Parathyroid adenoma (tissue), 2 donors: ENCODE results near the gene G2E3.
"Not testable (repeated sequence)": the region's sequence is repeated elsewhere in the genome, so short reads cannot be mapped to it uniquely, and the experiment has no call there.

Experiments
- H2AFZ ChIP-seq: fragments of 300-600 bp; sonication (generic); one replicate; pipeline ENCODE4 v1.7.0; 2017; ENCODE audit warnings: antibody characterized with exemption, mild to moderate bottlenecking
- H3K27ac ChIP-seq: fragments of 300-600 bp; sonication (generic); one replicate; pipeline ENCODE4 v1.7.0; 2017
- H3K27me3 ChIP-seq: fragments of 300-600 bp; sonication (generic); one replicate; pipeline ENCODE4 v1.7.0; 2017; ENCODE audit warnings: low read length; ENCODE audit not compliant: control insufficient read depth, insufficient read depth
- H3K36me3 ChIP-seq: fragments of 300-600 bp; sonication (generic); one replicate; pipeline ENCODE4 v1.7.0; 2017; ENCODE audit warnings: low read length; ENCODE audit not compliant: control insufficient read depth, insufficient read depth
- H3K4me1 ChIP-seq: fragments of 300-600 bp; sonication (generic); one replicate; pipeline ENCODE4 v1.7.0; 2017; ENCODE audit warnings: control low read depth
- H3K4me2 ChIP-seq: fragments of 300-600 bp; sonication (generic); one replicate; pipeline ENCODE4 v1.7.0; 2017; ENCODE audit warnings: low read length
- H3K4me3 ChIP-seq: fragments of 300-600 bp; sonication (generic); one replicate; pipeline ENCODE4 v1.7.0; 2017; ENCODE audit warnings: low read depth, low read length
- H3K79me2 ChIP-seq: fragments of 300-600 bp; sonication (generic); one replicate; pipeline ENCODE4 v1.7.0; 2017; ENCODE audit warnings: control low read depth
- H3K9ac ChIP-seq: fragments of 300-600 bp; sonication (generic); one replicate; pipeline ENCODE4 v1.7.0; 2017; ENCODE audit warnings: mild to moderate bottlenecking
- H3K9me3 ChIP-seq: fragments of 300-600 bp; sonication (generic); one replicate; pipeline ENCODE4 v1.7.0; 2017; ENCODE audit warnings: low read length; ENCODE audit not compliant: control insufficient read depth
- CTCF ChIP-seq: fragments of 300-600 bp; sonication (generic); IDR thresholded peaks from one replicate; pipeline ENCODE4 v1.7.0; 2017; ENCODE audit warnings: antibody characterized with exemption, mild to moderate bottlenecking
- donor health status: primary hyperparathyroidism.

The G2E3 gene

GRCh38 chr14:30573966-30574365, 15.0 kb downstream of the G2E3 start:
- Histone ChIP-seq H3K27me3 (no peaks in the 10 kb centered on the region), H3K9ac (no peak overlapping the region), H3K4me3 (no peak overlapping the region), H3K4me2 (no peak overlapping the region), H3K27ac (no peak overlapping the region), H3K79me2 (peaks cover 32% of the 10 kb centered on the region), H2AFZ (no peak overlapping the region), H3K36me3 (no peaks in the 10 kb centered on the region), H3K9me3 (no peaks in the 10 kb centered on the region), H3K4me1 (peaks cover 24% of the 10 kb centered on the region)
- TF ChIP-seq CTCF: no peak

GRCh38 chr14:30574777-30575176, 15.8 kb downstream of the G2E3 start:
- not testable (repeated sequence) for H3K4me2 ChIP-seq

GRCh38 chr14:30576333-30576732, 17.4 kb downstream of the G2E3 start:
- H3K27ac ChIP-seq, H3K36me3 ChIP-seq, H3K4me2 ChIP-seq, H2AFZ ChIP-seq, H3K4me3 ChIP-seq, H3K9me3 ChIP-seq, H3K9ac ChIP-seq, H3K27me3 ChIP-seq: not testable (repeated sequence)
- peaks cover 32% of the 10 kb centered on the region for H3K79me2 ChIP-seq
- H3K4me1 ChIP-seq: peaks cover 11% of the 10 kb centered on the region

More at GRCh38 chr14:30574777-30575176, 15.8 kb downstream of the G2E3 start:
- not testable (repeated sequence) for H3K36me3 ChIP-seq, H3K27me3 ChIP-seq, H3K4me3 ChIP-seq, H3K27ac ChIP-seq, H2AFZ ChIP-seq, H3K9ac ChIP-seq, H3K9me3 ChIP-seq
- peaks cover 32% of the 10 kb centered on the region for H3K79me2 ChIP-seq
- H3K4me1 ChIP-seq: peaks cover 20% of the 10 kb centered on the region

DNA sequence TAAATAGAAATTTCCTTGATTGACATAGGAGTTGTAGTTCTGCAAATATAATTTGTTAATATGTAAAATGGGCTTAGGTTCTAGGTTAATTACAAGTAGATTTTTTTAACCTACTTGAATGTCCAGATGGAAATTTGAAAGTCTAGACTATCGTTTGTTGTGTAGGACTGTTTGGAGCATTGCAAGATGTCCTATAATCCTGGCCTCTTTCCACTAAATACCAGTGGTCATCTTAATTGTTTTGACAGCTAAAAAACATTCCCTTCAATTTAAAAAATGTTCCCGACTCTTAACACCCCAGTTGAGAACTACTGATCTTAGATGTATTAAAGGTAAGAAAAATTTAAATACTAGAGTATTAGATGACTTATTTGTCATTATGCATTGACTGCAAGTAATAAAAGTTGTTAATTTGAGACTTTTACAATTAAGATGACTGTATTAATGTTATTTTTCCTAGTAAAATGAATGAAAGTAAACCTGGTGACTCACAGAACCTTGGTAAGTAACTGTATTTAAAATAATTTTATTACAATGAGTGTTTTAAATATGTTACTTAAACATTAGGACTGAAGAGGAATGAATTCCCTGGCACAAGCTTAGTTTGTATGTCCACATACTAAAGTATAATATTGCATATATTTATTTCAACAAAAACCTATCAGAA, 21.8 kb downstream of the G2E3 start:
- no peak overlapping the region for H3K9ac ChIP-seq
- H3K4me1 ChIP-seq: peaks cover 3% of the 10 kb centered on the region
- H3K27ac ChIP-seq: no peak overlapping the region
- H3K4me2 ChIP-seq: no peak overlapping the region
- no peak for TF ChIP-seq CTCF
- no peaks in the 10 kb centered on the region for H3K27me3 ChIP-seq
- H3K4me3 ChIP-seq: no peak overlapping the region
- H3K79me2 ChIP-seq: peaks cover 16% of the 10 kb centered on the region
- H3K36me3 ChIP-seq: no peaks in the 10 kb centered on the region
- no peaks in the 10 kb centered on the region for H3K9me3 ChIP-seq
- no peak overlapping the region for H2AFZ ChIP-seq

DNA sequence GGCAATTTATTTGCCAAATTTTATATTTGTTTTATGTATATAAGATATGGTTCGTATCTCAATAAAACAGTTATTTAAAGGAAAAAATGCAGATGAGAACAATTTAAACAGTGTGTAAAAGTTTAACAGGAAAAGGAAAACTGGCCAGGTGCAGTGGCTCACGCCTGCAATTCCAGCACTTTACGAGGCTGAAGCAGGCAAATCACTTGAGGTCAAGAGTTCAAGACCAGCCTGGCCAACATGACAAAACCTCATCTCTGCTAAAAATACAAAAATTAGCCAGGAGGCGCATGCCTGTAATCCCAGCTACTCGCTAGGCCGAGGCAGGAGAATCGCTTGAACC, 22.3 kb downstream of the G2E3 start:
- H3K9me3 ChIP-seq: no peaks in the 10 kb centered on the region
- peaks cover 14% of the 10 kb centered on the region for H3K79me2 ChIP-seq
- no peak for TF ChIP-seq CTCF
- H3K4me1 ChIP-seq: peaks cover 3% of the 10 kb centered on the region
- H3K4me3 ChIP-seq: no peak overlapping the region
- no peaks in the 10 kb centered on the region for H3K27me3 ChIP-seq
- H3K36me3 ChIP-seq: no peaks in the 10 kb centered on the region
- H3K27ac ChIP-seq: no peak overlapping the region
- H3K9ac ChIP-seq: no peak overlapping the region
- H2AFZ ChIP-seq: no peak overlapping the region
- no peak overlapping the region for H3K4me2 ChIP-seq

DNA sequence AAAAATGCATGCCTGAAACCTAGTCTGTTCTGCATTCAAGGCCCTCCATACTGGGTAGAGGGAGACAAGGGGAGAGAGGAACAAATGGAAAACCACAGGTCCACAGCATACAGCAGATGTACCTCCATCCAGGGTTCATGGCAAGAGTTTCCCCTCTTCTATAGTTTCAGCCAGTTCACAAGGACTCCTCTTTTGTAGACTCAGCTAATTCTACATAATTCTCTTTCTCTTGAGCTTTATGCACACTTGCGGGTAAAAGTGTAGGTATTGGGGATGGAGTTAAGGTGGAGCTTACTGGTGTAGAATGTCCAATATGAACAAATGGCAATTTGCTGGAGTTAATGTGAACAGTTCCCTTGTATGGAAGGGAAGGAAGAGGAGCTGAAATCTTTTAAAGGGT, 23.4 kb downstream of the G2E3 start:
- Histone ChIP-seq H3K27me3 (no peaks in the 10 kb centered on the region), H3K79me2 (peaks cover 10% of the 10 kb centered on the region), H3K4me1 (peaks cover 4% of the 10 kb centered on the region), H3K9me3 (no peaks in the 10 kb centered on the region), H3K4me2 (no peak overlapping the region), H2AFZ (no peak overlapping the region), H3K4me3 (no peak overlapping the region), H3K27ac (no peak overlapping the region), H3K9ac (no peak overlapping the region), H3K36me3 (no peaks in the 10 kb centered on the region)
- no peak for TF ChIP-seq CTCF
